BE2C (cell line): ENCODE measurements around the gene CNTRL.
"Not testable (repeated sequence)": the region's sequence is repeated elsewhere in the genome, so short reads cannot be mapped to it uniquely, and the experiment has no call there.

Source experiments
- DNase-seq: peaks from one replicate; pipeline ENCODE4 v3.0.0-alpha.2; 2020
- H3K27me3 ChIP-seq: fragments of 250-450 bp; sonication (Bioruptor Pico); 2 replicates; pipeline ENCODE4 v1.5.1; 2020; ENCODE audit warnings: mild to moderate bottlenecking
- H3K36me3 ChIP-seq: fragments of 250-450 bp; sonication (Bioruptor Pico); 2 replicates; pipeline ENCODE4 v1.5.1; 2020; ENCODE audit warnings: mild to moderate bottlenecking
- H3K4me1 ChIP-seq: fragments of 250-450 bp; sonication (Bioruptor Pico); 2 replicates; pipeline ENCODE4 v1.5.1; 2020
- H3K4me3 ChIP-seq: 2 replicates; pipeline ENCODE4 v1.5.1; 2011; ENCODE audit warnings: low read depth, low read length
- H3K9me3 ChIP-seq: fragments of 250-450 bp; sonication (Bioruptor Pico); 2 replicates; pipeline ENCODE4 v1.5.1; 2020
- CTCF ChIP-seq: IDR thresholded peaks from 2 replicates; pipeline ENCODE4 v1.5.1; 2012; ENCODE audit warnings: mild to moderate bottlenecking, low read depth, low read length

The CNTRL gene

GRCh38 chr9:121122246-121123032 lies 47.7 kb downstream of the CNTRL start:
- Histone ChIP-seq H3K36me3 (peaks cover 10% of the 10 kb centered on the region), H3K4me3 (peak overlapping the region; percentile 74), H3K27me3 (no peaks in the 10 kb centered on the region), H3K4me1 (peaks cover 6% of the 10 kb centered on the region), H3K9me3 (no peaks in the 10 kb centered on the region)
- TF ChIP-seq CTCF, result no peak
- DNase-seq, result no peak

GRCh38 chr9:121123816-121124535 lies 49.2 kb downstream of the CNTRL start:
- H3K27me3 ChIP-seq, result no peaks in the 10 kb centered on the region
- H3K4me3 ChIP-seq, result no peak overlapping the region
- peaks cover 6% of the 10 kb centered on the region for H3K4me1 ChIP-seq
- H3K36me3 ChIP-seq, result peaks cover 10% of the 10 kb centered on the region
- H3K9me3 ChIP-seq, result no peaks in the 10 kb centered on the region
- TF ChIP-seq CTCF, result no peak
- no peak for DNase-seq

- peaks cover 10% of the 10 kb centered on the region for H3K36me3 ChIP-seq
- peaks cover 6% of the 10 kb centered on the region for H3K4me1 ChIP-seq
- no peaks in the 10 kb centered on the region for H3K9me3 ChIP-seq
- H3K27me3 ChIP-seq, result no peaks in the 10 kb centered on the region
- no peak overlapping the region for H3K4me3 ChIP-seq
- no peak for TF ChIP-seq CTCF
- DNase-seq, result no peak
These were observed 50.8 kb downstream of the CNTRL start for GRCh38 chr9:121125590-121125989.

GRCh38 chr9:121129384-121129783 lies 54.6 kb downstream of the CNTRL start:
- H3K4me3 ChIP-seq, H3K27me3 ChIP-seq, DNase-seq, H3K9me3 ChIP-seq, H3K4me1 ChIP-seq: not testable (repeated sequence)
- H3K36me3 ChIP-seq, result peaks cover 15% of the 10 kb centered on the region; the same call in 1 of the 2 replicates

GRCh38 chr9:121133104-121133816 lies 58.5 kb downstream of the CNTRL start:
- H3K27me3 ChIP-seq, result no peaks in the 10 kb centered on the region
- DNase-seq, result no peak
- no peaks in the 10 kb centered on the region for H3K9me3 ChIP-seq
- H3K4me3 ChIP-seq, result no peak overlapping the region
- H3K36me3 ChIP-seq, result 0 out of 2 replicates have a peak, but pooled peaks cover 7% of the 10 kb centered on the region
- TF ChIP-seq CTCF, result no peak
- H3K4me1 ChIP-seq, result no peaks in the 10 kb centered on the region

GRCh38 chr9:121135642-121136041 lies 60.9 kb downstream of the CNTRL start:
- peaks cover 9% of the 10 kb centered on the region; the same call in 1 of the 2 replicates for H3K36me3 ChIP-seq
- H3K27me3 ChIP-seq, result no peaks in the 10 kb centered on the region
- H3K4me3 ChIP-seq, result no peak overlapping the region
- no peak for DNase-seq
- no peaks in the 10 kb centered on the region for H3K9me3 ChIP-seq
- H3K4me1 ChIP-seq, result no peaks in the 10 kb centered on the region
- no peak for TF ChIP-seq CTCF
